Keratinocyte (primary cell): ENCODE data around the gene PLA2G6. TPM values are rescaled to one million over a fixed set of nuclear protein-coding genes. Genes with fewer than 3 reads are reported as not detected.

Experiments used
- DNase-seq: peaks from one replicate; pipeline ENCODE4 v3.0.0-alpha.2; 2011; ENCODE audit warnings: low read depth, missing footprints, low spot score
- FAIRE-seq: peaks from 2 replicates; lab custom pipeline; 2011; peaks lifted over from hg19 to GRCh38; lab: Jason Lieb, UNC
- H2AFZ ChIP-seq: 2 replicates; pipeline ENCODE4 v1.6.0; 2012; ENCODE audit warnings: low read length, control low read depth, inconsistent platforms; ENCODE audit not compliant: control insufficient read depth
- H3K27ac ChIP-seq: 2 replicates; pipeline ENCODE4 v1.5.1; 2011; ENCODE audit warnings: low read length; ENCODE audit not compliant: control insufficient read depth, insufficient read depth
- H3K27me3 ChIP-seq: 3 replicates; pipeline ENCODE4 v1.6.0; 2011; ENCODE audit warnings: low read length; ENCODE audit not compliant: control insufficient read depth, insufficient read depth; ENCODE audit errors: extremely low read depth
- H3K36me3 ChIP-seq, 2 experiments: 2 replicates in 1 of 2; 3 replicates in 1 of 2; pipeline ENCODE4 v1.5.1; 2011; ENCODE audit warnings: low read length in 2 of 2, mild to moderate bottlenecking in 1 of 2; ENCODE audit not compliant: control insufficient read depth in 2 of 2, insufficient read depth in 2 of 2; ENCODE audit errors: extremely low read depth in 1 of 2
- H3K4me1 ChIP-seq: 3 replicates; pipeline ENCODE4 v1.5.1; 2011; ENCODE audit warnings: low read length; ENCODE audit not compliant: control insufficient read depth, insufficient read depth; ENCODE audit errors: extremely low read depth
- H3K4me2 ChIP-seq: 3 replicates; pipeline ENCODE4 v1.6.0; 2011; ENCODE audit warnings: low read depth, low read length; ENCODE audit not compliant: control insufficient read depth, insufficient read depth; ENCODE audit errors: extremely low read depth
- H3K4me3 ChIP-seq, 3 experiments: fragments of 200-600 bp in 1 of 3; sonication (generic) in 1 of 3; 2 replicates in 2 of 3; 3 replicates in 1 of 3; pipeline ENCODE4 v1.5.1; 2011 to 2016; ENCODE audit warnings: low read length in 3 of 3, mild to moderate bottlenecking in 3 of 3, control low read depth in 2 of 3, inconsistent platforms in 1 of 3, low read depth in 1 of 3, mixed read lengths in 1 of 3, mixed run types in 1 of 3, moderate library complexity in 1 of 3; ENCODE audit not compliant: control insufficient read depth in 2 of 3, insufficient read depth in 2 of 3; ENCODE audit errors: extremely low read depth in 1 of 3
- H3K79me2 ChIP-seq: 2 replicates; pipeline ENCODE4 v1.6.0; 2012; ENCODE audit warnings: low read length; ENCODE audit not compliant: control insufficient read depth, insufficient read depth
- H3K9ac ChIP-seq: 3 replicates; pipeline ENCODE4 v1.6.0; 2011; ENCODE audit warnings: low read length; ENCODE audit not compliant: control insufficient read depth, insufficient read depth; ENCODE audit errors: extremely low read depth
- H3K9me1 ChIP-seq: 3 replicates; pipeline ENCODE4 v1.6.0; 2011; ENCODE audit warnings: low read length; ENCODE audit not compliant: control insufficient read depth, insufficient read depth; ENCODE audit errors: extremely low read depth
- H3K9me3 ChIP-seq: 2 replicates; pipeline ENCODE4 v1.5.1; 2012; ENCODE audit warnings: low read depth, low read length; ENCODE audit not compliant: control insufficient read depth
- H4K20me1 ChIP-seq: 3 replicates; pipeline ENCODE4 v1.6.0; 2011; ENCODE audit warnings: low read length; ENCODE audit not compliant: control insufficient read depth, insufficient read depth; ENCODE audit errors: extremely low read depth
- EZH2 ChIP-seq: IDR thresholded peaks from one replicate; pipeline ENCODE4 v1.6.1; 2012; ENCODE audit warnings: inconsistent platforms, mild to moderate bottlenecking, low read length, moderate library complexity
- dilution Hi-C: fragments of 300-500 bp; cut with MboI; formaldehyde crosslinking; loops from one replicate; pipeline ENCODE4 v1.7.0; 2020; ENCODE audit warnings: low sequenced_read_pairs; ENCODE audit not compliant: extremely low pct_ligation_motif_present
- polyA plus RNA-seq, 5 experiments: library from polyadenylated mRNA; depleted of rRNA in 3 of 5; stranded (reverse) in 3 of 5; stranded (forward) in 1 of 5; unstranded in 1 of 5; fragments of >200 nt; gene quantifications; 1 replicate in 1 of 5; 2 replicates in 3 of 5; 3 replicates in 1 of 5; pipeline versions ENCODE4 v1.2.1 to v1.2.3, GENCODE V29; 2011 to 2012; ENCODE audit warnings: missing spikeins in 2 of 5, low read depth in 1 of 5, low replicate concordance in 1 of 5
- TF ChIP-seq, protein P1 (sequence below), 3 experiments: IDR thresholded peaks in 1 of 3; conservative IDR thresholded peaks in 1 of 3; optimal IDR thresholded peaks in 1 of 3; 2 replicates in 2 of 3; 3 replicates in 1 of 3; pipeline versions ENCODE3 to v1.5.1; 2011; ENCODE audit warnings: low read length in 3 of 3, mild to moderate bottlenecking in 3 of 3, moderate library complexity in 2 of 3, control low read depth in 1 of 3, inconsistent platforms in 1 of 3; ENCODE audit not compliant: insufficient read depth in 2 of 3; ENCODE audit errors: extremely low read depth in 1 of 3

PLA2G6 gene
- polyA plus RNA-seq, 1 donor (not counting 4 experiments of a cell fraction or from before 2014, with no cell fraction given) = 5.2 TPM

DNA sequence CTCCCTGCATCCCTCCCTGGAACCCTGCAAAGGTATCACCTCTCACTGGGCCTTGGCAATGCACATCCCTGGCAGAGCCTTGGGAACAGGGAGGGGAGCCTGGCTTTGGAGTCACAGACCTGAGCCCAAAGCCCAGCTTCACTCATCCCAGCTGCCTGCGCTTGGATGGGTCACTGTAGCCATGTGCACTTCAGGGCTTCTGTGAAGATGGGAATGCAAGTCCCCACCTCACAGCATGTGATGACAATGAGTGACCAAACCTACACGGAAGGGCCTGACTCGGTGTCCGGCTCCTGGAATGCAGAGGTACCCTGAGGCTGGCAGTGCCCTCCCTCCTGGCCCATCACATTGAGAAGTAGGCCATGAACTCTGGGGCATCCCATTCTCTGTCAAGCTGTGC lies 48.3 kb downstream of the PLA2G6 start:
- TF ChIP-seq EZH2 = no peak
- TF ChIP-seq, protein P1, sequence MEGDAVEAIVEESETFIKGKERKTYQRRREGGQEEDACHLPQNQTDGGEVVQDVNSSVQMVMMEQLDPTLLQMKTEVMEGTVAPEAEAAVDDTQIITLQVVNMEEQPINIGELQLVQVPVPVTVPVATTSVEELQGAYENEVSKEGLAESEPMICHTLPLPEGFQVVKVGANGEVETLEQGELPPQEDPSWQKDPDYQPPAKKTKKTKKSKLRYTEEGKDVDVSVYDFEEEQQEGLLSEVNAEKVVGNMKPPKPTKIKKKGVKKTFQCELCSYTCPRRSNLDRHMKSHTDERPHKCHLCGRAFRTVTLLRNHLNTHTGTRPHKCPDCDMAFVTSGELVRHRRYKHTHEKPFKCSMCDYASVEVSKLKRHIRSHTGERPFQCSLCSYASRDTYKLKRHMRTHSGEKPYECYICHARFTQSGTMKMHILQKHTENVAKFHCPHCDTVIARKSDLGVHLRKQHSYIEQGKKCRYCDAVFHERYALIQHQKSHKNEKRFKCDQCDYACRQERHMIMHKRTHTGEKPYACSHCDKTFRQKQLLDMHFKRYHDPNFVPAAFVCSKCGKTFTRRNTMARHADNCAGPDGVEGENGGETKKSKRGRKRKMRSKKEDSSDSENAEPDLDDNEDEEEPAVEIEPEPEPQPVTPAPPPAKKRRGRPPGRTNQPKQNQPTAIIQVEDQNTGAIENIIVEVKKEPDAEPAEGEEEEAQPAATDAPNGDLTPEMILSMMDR (optimal IDR thresholded peaks at IDR 0.05 in 1 of 3, IDR thresholded peaks at IDR 0.05 in 1 of 3, conservative IDR thresholded peaks at IDR 0.05 in 1 of 3; ENCODE audit: extremely low read depth in 1 of 3, insufficient read depth in 2 of 3, low read length in 3 of 3) = no peak
- Histone ChIP-seq H2AFZ (no peak overlapping the region), H3K79me2 (no peaks in the 10 kb centered on the region), H4K20me1 (no peaks in the 10 kb centered on the region), H3K4me1 (peaks cover 13% of the 10 kb centered on the region), H3K4me2 (no peak overlapping the region), H3K9me1 (no peaks in the 10 kb centered on the region), H3K9me3 (no peaks in the 10 kb centered on the region), H3K4me3 (no peak overlapping the region), H3K27ac (no peak overlapping the region), H3K36me3 (peaks cover 0 to 5% of the 10 kb centered on the region in 2 experiments), H3K27me3 (no peaks in the 10 kb centered on the region), H3K9ac (no peak overlapping the region)
- DNase-seq (no peak), FAIRE-seq (no peak)
- dilution Hi-C loops = no loop called here

DNA sequence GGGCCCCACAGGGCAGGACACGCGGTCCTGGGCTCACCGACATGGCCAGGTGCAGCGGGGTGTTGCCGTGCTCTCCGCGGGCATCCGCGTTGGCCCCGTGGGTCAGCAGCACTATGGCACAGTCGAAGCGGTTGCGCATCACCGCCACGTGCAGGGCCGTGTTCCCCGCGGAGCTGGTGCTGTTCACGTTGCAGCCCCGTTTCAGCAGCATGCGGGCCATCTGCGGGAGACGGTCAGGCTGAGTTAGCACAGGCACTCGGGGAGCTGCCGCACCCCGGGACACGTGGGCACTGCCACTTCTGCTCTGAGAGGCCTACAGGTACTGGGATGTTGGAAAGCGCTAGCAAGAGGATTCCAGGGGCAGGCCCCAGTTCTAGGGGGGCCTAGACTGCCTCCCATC lies 48.8 kb downstream of the PLA2G6 start:
- FAIRE-seq = no peak
- H4K20me1 ChIP-seq = no peaks in the 10 kb centered on the region
- no peak overlapping the region for H3K4me3 ChIP-seq
- no peak overlapping the region for H3K9ac ChIP-seq
- H3K9me1 ChIP-seq = no peaks in the 10 kb centered on the region
- dilution Hi-C loops = no loop called here
- no peak for DNase-seq
- no peaks in the 10 kb centered on the region for H3K27me3 ChIP-seq
- no peak overlapping the region for H2AFZ ChIP-seq
- H3K27ac ChIP-seq = no peak overlapping the region
- H3K9me3 ChIP-seq = no peaks in the 10 kb centered on the region
- no peak overlapping the region for H3K4me2 ChIP-seq
- H3K79me2 ChIP-seq = no peaks in the 10 kb centered on the region
- H3K36me3 ChIP-seq = peaks cover 0 to 5% of the 10 kb centered on the region in 2 experiments
- TF ChIP-seq, protein P1 (optimal IDR thresholded peaks at IDR 0.05 in 1 of 3, IDR thresholded peaks at IDR 0.05 in 1 of 3, conservative IDR thresholded peaks at IDR 0.05 in 1 of 3; ENCODE audit: extremely low read depth in 1 of 3, insufficient read depth in 2 of 3, low read length in 3 of 3) = no peak
- no peak for TF ChIP-seq EZH2
- H3K4me1 ChIP-seq = peaks cover 13% of the 10 kb centered on the region
